GM19438 (cell line): ENCODE results near the gene NEURL2.

Experiments
- ATAC-seq: cut with Tn5 transposase; IDR thresholded peaks from one replicate; pipeline ENCODE4 v1.9.1; 2021; ENCODE audit warnings: low read depth; ENCODE audit not compliant: unreplicated experiment

NEURL2 gene

GRCh38 chr20:45920462-45921336 is 29.7 kb upstream of the NEURL2 start:
- no peak for ATAC-seq

DNA sequence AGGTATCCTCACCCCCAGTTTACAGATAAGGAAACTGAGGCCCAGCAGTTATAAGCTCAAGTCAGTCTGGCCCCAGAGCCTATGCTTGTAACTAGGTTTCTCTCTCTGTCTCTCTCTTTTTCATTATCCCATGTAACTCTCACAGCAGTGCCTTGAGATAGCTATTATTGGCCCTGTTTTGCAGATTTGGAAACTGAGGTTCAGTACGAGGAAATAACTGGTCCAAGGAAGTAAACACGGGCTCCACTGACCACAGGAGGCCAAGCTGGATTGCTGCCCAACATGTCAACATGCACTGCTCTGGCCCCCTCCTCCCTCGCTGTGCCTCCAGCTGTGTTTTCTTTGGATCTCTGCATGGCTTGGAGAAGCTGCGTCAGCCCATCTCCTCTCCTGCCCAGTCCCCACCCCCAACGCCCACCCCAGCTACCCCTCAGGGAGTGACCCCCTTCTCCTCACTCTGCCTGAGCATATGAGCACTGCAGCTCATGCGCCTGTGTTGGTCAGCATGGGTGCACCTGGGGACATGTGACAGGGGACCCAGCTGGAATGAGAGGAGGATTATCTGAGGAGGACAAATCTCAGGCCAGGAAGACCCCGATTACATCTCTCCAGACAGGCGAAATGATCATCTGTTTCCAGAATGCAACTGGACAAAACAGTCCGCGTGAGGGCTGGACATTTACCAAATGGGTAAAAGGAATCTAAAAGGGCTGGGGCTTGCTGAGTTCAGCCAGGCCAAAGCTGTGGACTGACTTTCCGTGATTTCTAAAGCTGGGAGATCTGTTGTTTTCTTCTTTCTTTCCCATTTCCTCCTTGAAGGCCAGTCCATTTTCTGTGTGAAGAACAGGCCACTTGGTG is 28.8 kb upstream of the NEURL2 start:
- no peak for ATAC-seq

DNA sequence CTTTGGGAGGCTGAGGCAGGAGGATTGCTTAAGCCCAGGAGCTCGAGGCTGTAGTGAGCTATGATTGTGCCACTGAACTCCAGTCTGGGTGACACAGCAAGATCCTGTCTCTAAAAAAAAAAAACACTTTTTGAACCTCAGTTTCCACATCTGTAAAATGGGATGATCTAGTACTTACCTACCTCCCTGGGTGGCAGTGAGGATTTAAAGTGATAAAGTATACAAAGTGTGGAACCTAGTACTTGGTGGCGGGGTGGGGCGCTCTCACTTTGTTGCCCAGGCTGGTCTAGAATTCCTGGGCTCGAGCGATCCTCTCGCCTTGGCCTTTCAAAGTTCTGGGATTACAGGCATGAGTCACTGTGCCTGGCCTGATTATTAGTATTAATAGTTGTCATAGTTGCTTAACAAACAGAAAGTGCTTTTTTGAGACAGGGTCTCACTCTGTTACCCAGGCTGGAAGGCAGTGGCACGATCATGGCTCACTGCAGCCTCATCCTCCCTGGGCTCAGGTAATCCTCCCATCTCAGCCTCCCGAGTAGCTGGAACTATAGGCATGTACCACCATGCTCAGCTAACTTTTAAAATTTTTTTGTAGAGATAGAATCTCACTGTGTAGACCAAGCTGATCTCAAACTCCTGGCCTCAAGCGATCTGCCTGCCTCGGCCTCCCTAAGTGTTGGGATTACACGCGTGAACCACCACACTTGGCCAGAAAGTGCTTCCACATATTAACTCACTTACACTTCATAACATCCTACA is 27.9 kb upstream of the NEURL2 start:
- ATAC-seq, result no peak

DNA sequence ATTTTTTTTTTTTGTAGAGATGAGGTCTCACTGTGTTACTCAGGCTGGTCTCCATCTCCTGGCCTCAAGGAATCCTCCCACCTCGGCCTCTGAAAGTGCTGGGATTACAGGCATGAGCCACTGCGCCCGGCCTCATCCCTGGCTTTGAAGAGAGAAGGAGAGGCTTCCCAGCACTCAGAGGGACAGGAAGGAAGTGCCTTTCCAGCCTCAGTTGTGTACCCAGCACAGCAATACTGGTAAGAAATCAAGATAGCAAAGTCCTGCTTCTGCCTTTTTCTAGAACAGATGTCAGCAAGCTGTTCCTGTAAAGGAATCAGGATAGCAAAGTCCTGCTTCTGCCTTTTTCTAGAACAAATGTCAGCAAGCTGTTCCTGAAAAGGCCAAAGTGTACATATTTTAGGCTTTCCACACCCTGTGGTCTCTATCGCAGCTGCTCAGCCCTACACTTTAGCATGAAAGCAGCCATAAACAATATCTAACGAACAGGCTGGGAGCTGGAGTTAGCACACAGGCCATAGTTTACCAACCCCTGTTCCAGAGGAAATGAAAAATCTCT is 27.3 kb upstream of the NEURL2 start:
- ATAC-seq, result no peak

GRCh38 chr20:45917790-45918141 is 26.8 kb upstream of the NEURL2 start:
- no peak for ATAC-seq

DNA sequence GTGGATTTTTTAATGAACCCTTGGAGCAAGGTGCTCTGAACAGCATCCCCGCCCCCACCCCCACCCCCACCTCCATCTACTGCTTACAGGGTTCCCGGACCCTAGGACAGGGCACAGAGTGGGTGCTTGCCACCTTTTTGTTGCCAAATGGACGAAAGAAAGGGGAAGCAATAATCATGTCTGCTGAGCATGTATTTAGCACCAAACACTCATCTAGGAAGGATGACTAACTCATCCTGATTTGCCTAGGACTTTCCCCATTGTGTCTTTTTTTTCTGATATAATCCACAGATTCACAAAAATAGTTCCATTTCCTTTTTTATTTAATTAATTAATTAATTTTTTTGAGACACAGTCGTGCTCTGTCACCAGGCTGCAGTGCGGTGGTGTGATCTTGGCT is 22.1 kb upstream of the NEURL2 start:
- ATAC-seq, result no peak

GRCh38 chr20:45912344-45912682 is 21.3 kb upstream of the NEURL2 start:
- no peak for ATAC-seq

GRCh38 chr20:45911486-45912343 is 20.7 kb upstream of the NEURL2 start, which contains the start of gene PLTP:
Gene PLTP (minus strand): TSS chr20:45912155. CDS start chr20:45911452, 703 bp downstream.
- ATAC-seq, result no peak

- ATAC-seq, result peak; percentile 92
Measured at GRCh38 chr20:45910670-45911485, 19.9 kb upstream of the NEURL2 start.

- ATAC-seq, result no peak
Measured at GRCh38 chr20:45909817-45910669, 19.0 kb upstream of the NEURL2 start.

GRCh38 chr20:45909336-45909808 is 18.4 kb upstream of the NEURL2 start:
- no peak for ATAC-seq

- no peak for ATAC-seq
Measured at GRCh38 chr20:45908084-45908483, 17.1 kb upstream of the NEURL2 start.

DNA sequence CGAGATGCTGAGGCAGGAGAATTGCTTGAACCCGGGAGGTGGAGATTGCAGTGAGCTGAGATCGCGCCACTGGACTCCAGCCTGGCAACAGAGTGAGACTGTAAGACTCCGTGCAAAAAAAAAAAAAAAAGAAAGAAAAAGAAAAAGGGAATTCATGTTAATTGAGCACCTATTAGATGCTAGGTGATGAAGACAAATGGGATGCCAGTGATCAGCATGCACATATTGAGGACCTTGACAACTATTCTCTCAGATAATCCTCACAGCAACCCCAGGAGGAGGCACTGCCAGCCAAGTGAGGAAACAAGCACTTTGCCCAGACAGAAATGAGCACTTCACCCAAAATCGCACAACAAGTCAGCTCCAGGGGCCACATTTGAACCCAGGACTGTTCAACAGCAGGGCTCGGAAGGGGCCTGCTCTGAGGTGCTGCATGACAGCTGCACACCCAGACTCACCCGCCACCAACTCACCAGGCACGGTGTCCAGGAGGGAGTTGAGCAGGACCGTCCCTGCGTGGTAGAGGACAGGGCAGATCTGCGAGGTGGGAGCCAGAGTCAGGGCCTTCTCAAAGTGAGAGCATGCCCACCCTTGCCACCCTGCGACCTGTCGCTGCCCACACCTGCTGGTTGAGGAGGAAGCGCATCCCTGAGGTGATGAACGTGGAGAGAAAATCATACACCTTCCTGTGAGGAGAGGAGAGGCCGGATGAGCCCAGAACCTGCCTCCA is 16.4 kb upstream of the NEURL2 start:
- no peak for ATAC-seq

GRCh38 chr20:45905505-45906079 is 14.6 kb upstream of the NEURL2 start:
- ATAC-seq, result no peak

DNA sequence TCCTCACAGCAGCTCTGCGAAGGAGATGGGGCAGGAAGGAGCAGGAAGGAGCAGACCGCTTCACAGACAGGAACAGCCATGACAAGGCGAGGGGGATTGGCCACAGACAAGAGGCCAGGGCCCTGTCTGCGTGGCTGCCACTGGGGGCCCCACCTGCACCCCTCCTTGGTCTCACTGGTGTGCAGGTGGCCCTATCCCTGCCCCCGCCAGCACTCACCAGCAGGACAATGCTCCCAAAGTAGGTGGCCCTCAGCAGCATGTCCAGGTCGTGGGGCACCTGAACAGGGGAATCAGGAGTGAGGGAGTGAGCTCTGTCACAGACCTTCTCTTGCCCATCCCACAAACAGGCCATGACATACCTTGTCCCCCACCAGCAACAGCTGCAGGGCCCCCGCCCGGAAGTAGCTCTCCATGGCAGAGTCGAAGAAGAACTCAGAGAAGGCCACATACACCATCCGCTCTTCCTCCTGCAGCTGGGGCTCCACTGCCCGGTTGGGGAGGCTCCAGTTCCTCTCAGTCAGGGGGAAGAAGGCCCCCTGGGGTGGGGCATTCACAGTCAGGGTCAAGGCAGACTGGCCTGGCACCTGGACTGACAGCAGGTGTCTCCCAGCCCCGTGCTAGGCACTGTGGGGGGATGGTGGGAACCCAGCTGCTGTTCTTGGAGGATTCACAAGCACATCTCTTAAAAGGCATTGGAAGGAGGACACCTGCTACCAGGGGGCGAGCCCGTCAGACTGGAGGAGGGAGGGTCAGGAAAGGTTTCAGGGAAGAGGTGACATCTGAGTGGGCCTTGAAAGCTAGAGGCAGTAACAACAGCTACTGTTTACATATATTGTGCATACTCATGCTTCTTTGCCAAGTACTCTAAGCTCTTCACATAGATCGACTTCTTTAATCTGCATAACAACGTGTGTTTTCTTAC is 13.8 kb upstream of the NEURL2 start:
- ATAC-seq, result no peak

DNA sequence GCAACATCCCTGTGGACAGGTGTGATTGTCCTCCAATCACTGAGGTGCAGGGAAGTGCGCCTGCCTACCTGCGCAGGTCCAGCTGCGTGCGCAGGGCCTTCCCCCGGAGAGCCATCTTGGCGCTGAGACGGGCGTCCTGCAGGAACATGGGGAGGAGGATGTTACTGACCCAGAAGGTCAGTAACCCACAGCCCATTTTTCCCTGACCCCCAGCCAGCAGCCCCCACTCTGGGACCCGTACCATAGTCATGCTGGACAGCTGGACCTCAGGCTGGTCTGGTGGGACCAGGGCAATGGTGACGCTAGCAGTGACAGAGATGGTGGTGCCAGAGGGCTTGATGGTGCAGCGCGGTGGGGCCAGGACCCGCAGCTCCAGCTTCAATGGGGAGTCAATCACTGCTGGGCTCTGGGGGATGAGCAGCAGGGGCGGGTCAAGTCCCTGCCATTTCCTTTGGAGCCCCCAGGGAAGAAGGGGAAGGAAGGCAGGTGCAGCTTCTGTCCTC is 11.2 kb upstream of the NEURL2 start:
- ATAC-seq, result no peak
